Measurements from ENCODE around the gene GFM1. TPM values are rescaled to one million over a fixed set of nuclear protein-coding genes. Genes with fewer than 3 reads are reported as not detected.

The GFM1 gene
- total RNA-seq, 6 experiments from 2014 or later, result 40.2 to 61.5 (median 43.8) TPM

DNA sequence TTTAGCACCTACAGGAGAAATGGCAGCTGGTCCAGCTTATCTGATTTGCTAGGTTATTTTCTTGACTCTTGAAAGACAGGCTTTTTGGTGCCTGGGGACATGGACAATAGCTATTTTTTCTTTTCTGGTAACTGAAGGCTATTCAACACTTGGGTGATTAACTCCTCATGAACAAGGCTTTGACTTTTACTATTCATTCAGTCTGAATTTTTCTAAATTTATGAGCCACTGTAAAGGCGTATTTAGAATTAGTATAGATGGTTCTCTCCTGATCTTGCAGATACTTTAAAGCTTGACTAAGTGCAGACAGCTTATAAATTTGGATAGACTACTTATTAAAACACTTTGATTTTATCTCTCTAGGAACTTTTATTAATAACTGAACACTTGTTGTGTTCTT is 18.4 kb upstream of the GFM1 start:
- DNase-seq (no peak), ATAC-seq (no peak)
- intact Hi-C loops (cut with DNase I), result no loop called here
- H3K27ac ChIP-seq, result no peak overlapping the region
- no peaks in the 10 kb centered on the region for H3K36me3 ChIP-seq
- H3K9me3 ChIP-seq, result no peaks in the 10 kb centered on the region
- TF ChIP-seq CTCF (IDR thresholded peaks at IDR 0.05) (no peak), POLR2A (IDR thresholded peaks at IDR 0.05) (no peak)
- H3K4me1 ChIP-seq, result no peaks in the 10 kb centered on the region
- WGBS (ENCODE audit: insufficient coverage, low coverage, low lambda C conversion rate, missing lambda C conversion rate), result 52% methylated on average over 1 of the region's 1 CpG
- H3K4me3 ChIP-seq, result no peak overlapping the region
- H3K27me3 ChIP-seq, result no peaks in the 10 kb centered on the region

DNA sequence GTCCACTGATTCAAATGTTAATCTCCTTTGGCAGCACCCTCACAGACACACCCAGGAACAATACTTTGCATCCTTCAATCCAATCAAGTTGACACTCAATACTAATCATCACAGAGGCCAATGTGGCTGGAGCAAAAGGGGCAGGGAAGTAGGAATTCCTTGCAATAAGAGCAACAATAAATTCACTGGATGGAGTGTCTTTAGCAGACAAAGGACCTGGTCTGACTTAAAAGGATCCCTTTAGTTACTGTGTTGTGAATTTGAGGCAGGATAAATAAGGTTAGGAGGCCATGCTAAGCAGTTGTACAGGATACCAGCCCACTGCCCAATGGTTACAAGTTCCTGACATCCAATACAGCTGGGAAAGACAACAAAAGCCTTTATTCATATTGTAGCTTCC is 12.3 kb upstream of the GFM1 start:
- no peaks in the 10 kb centered on the region for H3K36me3 ChIP-seq
- ATAC-seq (no peak), DNase-seq (no peak)
- no peak for TF ChIP-seq CTCF (IDR thresholded peaks at IDR 0.05)
- TF ChIP-seq POLR2A (IDR thresholded peaks at IDR 0.05), result no peak
- no peaks in the 10 kb centered on the region for H3K4me1 ChIP-seq
- H3K27ac ChIP-seq, result no peak overlapping the region
- H3K27me3 ChIP-seq, result no peaks in the 10 kb centered on the region
- intact Hi-C loops (cut with DNase I), result no loop called here
- no peaks in the 10 kb centered on the region for H3K9me3 ChIP-seq
- H3K4me3 ChIP-seq, result no peak overlapping the region

GRCh38 chr3:158640646-158641045 is 3.7 kb upstream of the GFM1 start:
- Histone ChIP-seq H3K27ac (no peak overlapping the region), H3K9me3 (no peaks in the 10 kb centered on the region), H3K4me1 (peaks cover 0 to 8% (median 3%) of the 10 kb centered on the region in 4 donors), H3K27me3 (no peaks in the 10 kb centered on the region), H3K36me3 (no peaks in the 10 kb centered on the region), H3K4me3 (no peak overlapping the region)
- ATAC-seq (no peak), DNase-seq (no peak)
- WGBS (ENCODE audit: insufficient coverage, low coverage, low lambda C conversion rate, missing lambda C conversion rate), result 81% methylated on average over 4 of the region's 7 CpGs
- TF ChIP-seq CTCF (IDR thresholded peaks at IDR 0.05), result no peak
- TF ChIP-seq POLR2A (IDR thresholded peaks at IDR 0.05), result no peak
- intact Hi-C loops (cut with DNase I), result no loop called here

GRCh38 chr3:158642005-158642404 is 2.3 kb upstream of the GFM1 start:
- DNase-seq, result no peak
- intact Hi-C loops (cut with DNase I), result no loop called here
- 85% methylated on average over 7 of the region's 7 CpGs for WGBS (ENCODE audit: insufficient coverage, low coverage, low lambda C conversion rate, missing lambda C conversion rate)
- H3K4me1 ChIP-seq, result peaks cover 0 to 12% (median 5%) of the 10 kb centered on the region in 4 donors
- no peaks in the 10 kb centered on the region for H3K27me3 ChIP-seq
- TF ChIP-seq CTCF (IDR thresholded peaks at IDR 0.05), result no peak
- TF ChIP-seq POLR2A (IDR thresholded peaks at IDR 0.05), result no peak
- ATAC-seq, result no peak
- no peaks in the 10 kb centered on the region for H3K36me3 ChIP-seq
- H3K4me3 ChIP-seq, result no peak overlapping the region
- H3K27ac ChIP-seq, result no peak overlapping the region
- H3K9me3 ChIP-seq, result no peaks in the 10 kb centered on the region

Data from right lobe of liver (tissue), 6 donors.